ENCODE data around the gene TBX6.

- no peak for TF ChIP-seq CTCF (conservative IDR thresholded peaks at IDR 0.05; ENCODE audit: low read depth, low read length)
- no peak for TF ChIP-seq RCOR1 (IDR thresholded peaks at IDR 0.05; ENCODE audit: insufficient replicate concordance, low read length)
- TF ChIP-seq POLR2A (IDR thresholded peaks at IDR 0.05; ENCODE audit: low read depth, low read length), result 0 out of 2 replicates have a peak, but pooled peaks have one; percentile 14
These were observed 27.0 kb downstream of the TBX6 start for GRCh38 chr16:30064729-30065101.
